Measurements from ENCODE around the gene MEAK7.

DNA sequence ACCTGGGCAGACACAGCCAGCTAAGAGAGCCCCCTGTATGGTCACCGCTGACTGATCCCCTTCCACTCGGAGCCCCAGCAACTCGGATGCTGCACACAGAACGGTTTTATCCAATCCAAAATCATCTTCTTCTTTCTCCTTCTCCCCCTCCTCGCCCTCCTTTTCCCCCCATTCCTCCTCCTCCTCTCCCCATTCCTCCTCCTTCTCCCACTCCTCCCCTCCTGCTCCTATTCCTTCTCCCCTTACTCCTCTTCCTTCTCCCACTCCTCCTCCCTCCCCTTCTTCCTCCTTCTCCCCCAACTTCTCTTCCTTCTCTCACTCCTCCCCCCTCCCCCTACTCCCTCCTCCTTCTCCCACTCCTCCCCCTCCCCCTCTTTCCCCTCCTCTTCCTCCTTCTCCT, 30.4 kb upstream of the MEAK7 start:
- TF ChIP-seq, protein P1, sequence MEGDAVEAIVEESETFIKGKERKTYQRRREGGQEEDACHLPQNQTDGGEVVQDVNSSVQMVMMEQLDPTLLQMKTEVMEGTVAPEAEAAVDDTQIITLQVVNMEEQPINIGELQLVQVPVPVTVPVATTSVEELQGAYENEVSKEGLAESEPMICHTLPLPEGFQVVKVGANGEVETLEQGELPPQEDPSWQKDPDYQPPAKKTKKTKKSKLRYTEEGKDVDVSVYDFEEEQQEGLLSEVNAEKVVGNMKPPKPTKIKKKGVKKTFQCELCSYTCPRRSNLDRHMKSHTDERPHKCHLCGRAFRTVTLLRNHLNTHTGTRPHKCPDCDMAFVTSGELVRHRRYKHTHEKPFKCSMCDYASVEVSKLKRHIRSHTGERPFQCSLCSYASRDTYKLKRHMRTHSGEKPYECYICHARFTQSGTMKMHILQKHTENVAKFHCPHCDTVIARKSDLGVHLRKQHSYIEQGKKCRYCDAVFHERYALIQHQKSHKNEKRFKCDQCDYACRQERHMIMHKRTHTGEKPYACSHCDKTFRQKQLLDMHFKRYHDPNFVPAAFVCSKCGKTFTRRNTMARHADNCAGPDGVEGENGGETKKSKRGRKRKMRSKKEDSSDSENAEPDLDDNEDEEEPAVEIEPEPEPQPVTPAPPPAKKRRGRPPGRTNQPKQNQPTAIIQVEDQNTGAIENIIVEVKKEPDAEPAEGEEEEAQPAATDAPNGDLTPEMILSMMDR (conservative IDR thresholded peaks at IDR 0.05; ENCODE audit: low read depth, low read length) = no peak
- no peak for TF ChIP-seq EZH2 (IDR thresholded peaks at IDR 0.05; ENCODE audit: low read length, unreplicated experiment)
